Liver (tissue), 9 donors: ENCODE measurements around the gene B4GALT2. TPM values are rescaled to one million over a fixed set of nuclear protein-coding genes. Genes with fewer than 3 reads are reported as not detected.

Source experiments
- DNase-seq: peaks from one replicate; pipeline ENCODE4 v3.0.0-alpha.2; 2017; ENCODE audit warnings: low spot score
- H3K27ac ChIP-seq, 2 donors: one replicate each; pipeline ENCODE4 v1.7.0; 2013; ENCODE audit warnings: inconsistent platforms in 2 of 2, low read length in 2 of 2, control low read depth in 1 of 2, low read depth in 1 of 2, mild to moderate bottlenecking in 1 of 2
- H3K27me3 ChIP-seq, 4 donors: one replicate each; pipeline versions ENCODE4 v1.6.1 to v1.7.0; 2013; ENCODE audit warnings: low read length in 3 of 4, inconsistent platforms in 1 of 4, mild to moderate bottlenecking in 1 of 4, moderate library complexity in 1 of 4; ENCODE audit not compliant: control insufficient read depth in 4 of 4, insufficient read depth in 4 of 4
- H3K36me3 ChIP-seq, 4 donors: one replicate each; pipeline versions ENCODE4 v1.6.1 to v1.7.0; 2013; ENCODE audit warnings: low read length in 3 of 4, mild to moderate bottlenecking in 3 of 4, low read depth in 1 of 4, moderate library complexity in 1 of 4; ENCODE audit not compliant: control insufficient read depth in 4 of 4, insufficient read depth in 3 of 4
- H3K4me1 ChIP-seq, 4 donors: one replicate each; pipeline versions ENCODE4 v1.6.1 to v1.7.0; 2013; ENCODE audit warnings: low read length in 3 of 4, mild to moderate bottlenecking in 3 of 4, moderate library complexity in 1 of 4; ENCODE audit not compliant: control insufficient read depth in 4 of 4, insufficient read depth in 4 of 4
- H3K4me3 ChIP-seq, 3 donors: one replicate each; pipeline versions ENCODE4 v1.6.1 to v1.7.0; 2013; ENCODE audit warnings: low read length in 3 of 3, control low read depth in 1 of 3, low read depth in 1 of 3, mild to moderate bottlenecking in 1 of 3
- H3K9ac ChIP-seq, 2 donors: one replicate each; pipeline ENCODE4 v1.7.0; 2013; ENCODE audit warnings: low read length in 2 of 2, mild to moderate bottlenecking in 2 of 2, moderate library complexity in 2 of 2, control low read depth in 1 of 2, low read depth in 1 of 2
- H3K9me3 ChIP-seq, 4 donors: one replicate each; pipeline versions ENCODE4 v1.6.1 to v1.7.0; 2013; ENCODE audit warnings: low read length in 3 of 4; ENCODE audit not compliant: control insufficient read depth in 4 of 4
- EGR1 ChIP-seq, 2 donors: IDR thresholded peaks; 2 replicates each; pipeline ENCODE4 v1.6.1; 2016 to 2018; ENCODE audit warnings: antibody characterized with exemption in 2 of 2, low read depth in 2 of 2
- FOXA1 ChIP-seq: IDR thresholded peaks from 2 replicates; pipeline ENCODE4 v1.6.1; 2016; ENCODE audit warnings: antibody characterized with exemption
- GABPA ChIP-seq, 2 donors: IDR thresholded peaks in 1 of 2; conservative IDR thresholded peaks in 1 of 2; 2 replicates each; pipeline ENCODE4 v1.6.1; 2016; ENCODE audit warnings: antibody characterized with exemption in 2 of 2, mild to moderate bottlenecking in 1 of 2, moderate library complexity in 1 of 2
- HNF4G ChIP-seq: IDR thresholded peaks from 2 replicates; pipeline ENCODE4 v1.6.1; 2016; ENCODE audit warnings: antibody characterized with exemption
- RAD21 ChIP-seq, 2 donors: IDR thresholded peaks; 2 replicates each; pipeline ENCODE4 v1.6.1; 2016; ENCODE audit warnings: antibody characterized with exemption in 2 of 2, mild to moderate bottlenecking in 2 of 2
- SP1 ChIP-seq: IDR thresholded peaks from 2 replicates; pipeline ENCODE4 v1.6.1; 2018; ENCODE audit warnings: antibody characterized with exemption, mild to moderate bottlenecking
- TAF1 ChIP-seq: conservative IDR thresholded peaks from 2 replicates; pipeline ENCODE4 v1.6.1; 2016; ENCODE audit warnings: antibody characterized with exemption, mild to moderate bottlenecking
- WGBS: extraction: QIAGEN DNeasy Blood & Tissue Kit; methylation state at CpG from one replicate; pipeline ENCODE4 v1.1.7; 2013; 5-methylcytosine and 5-hydroxymethylcytosine counted together
- polyA plus RNA-seq, 2 donors: library from polyadenylated mRNA; stranded (reverse) in 1 of 2; unstranded in 1 of 2; fragments of 200-250 nt in 1 of 2; fragments of >200 nt in 1 of 2; fragmentation: Nextera tagmentation in 1 of 2; extraction: Ambion mirVana in 1 of 2; gene quantifications; one replicate each; pipeline versions ENCODE4 v1.2.1 to v1.2.3, GENCODE V29; 2013 to 2015
- total RNA-seq, 2 donors: library from RNA; depleted of rRNA; stranded (reverse); fragments of >200 nt; gene quantifications; one replicate each; pipeline ENCODE4 v1.2.3, GENCODE V29; 2014
- TF ChIP-seq, protein P1 (sequence below): fragments of 150-350 bp; IDR thresholded peaks from 2 replicates; pipeline ENCODE4 v1.5.1; 2017; ENCODE audit warnings: improper control_type of control experiment, low read depth, low read length; ENCODE audit not compliant: missing input control
- TF ChIP-seq, protein P2 (sequence below): IDR thresholded peaks from 2 replicates; pipeline ENCODE4 v1.6.1; 2016; ENCODE audit warnings: antibody characterized with exemption, mild to moderate bottlenecking
- TF ChIP-seq, protein P3 (sequence below): IDR thresholded peaks from 2 replicates; pipeline ENCODE4 v1.6.1; 2016; ENCODE audit warnings: antibody characterized with exemption
- TF ChIP-seq, protein P4 (sequence below): IDR thresholded peaks from 2 replicates; pipeline ENCODE4 v1.6.1; 2016; ENCODE audit warnings: antibody characterized with exemption
- donor health status: healthy.
- donor health status: healthy.
- donor health status: healthy.
- donor health status: healthy.
- donor health status: healthy.

B4GALT2 gene
- total and polyA plus RNA-seq, 4 donors = 2.9 to 31.5 (median 16.1) TPM

GRCh38 chr1:44024031-44024902 is 45.3 kb downstream of the B4GALT2 start:
- no peaks in the 10 kb centered on the region for H3K36me3 ChIP-seq
- H3K9me3 ChIP-seq = no peaks in the 10 kb centered on the region
- H3K9ac ChIP-seq = no peak overlapping the region
- peaks cover 0 to under 1% (median 0%) of the 10 kb centered on the region in 4 donors for H3K4me1 ChIP-seq
- TF ChIP-seq, protein P1, sequence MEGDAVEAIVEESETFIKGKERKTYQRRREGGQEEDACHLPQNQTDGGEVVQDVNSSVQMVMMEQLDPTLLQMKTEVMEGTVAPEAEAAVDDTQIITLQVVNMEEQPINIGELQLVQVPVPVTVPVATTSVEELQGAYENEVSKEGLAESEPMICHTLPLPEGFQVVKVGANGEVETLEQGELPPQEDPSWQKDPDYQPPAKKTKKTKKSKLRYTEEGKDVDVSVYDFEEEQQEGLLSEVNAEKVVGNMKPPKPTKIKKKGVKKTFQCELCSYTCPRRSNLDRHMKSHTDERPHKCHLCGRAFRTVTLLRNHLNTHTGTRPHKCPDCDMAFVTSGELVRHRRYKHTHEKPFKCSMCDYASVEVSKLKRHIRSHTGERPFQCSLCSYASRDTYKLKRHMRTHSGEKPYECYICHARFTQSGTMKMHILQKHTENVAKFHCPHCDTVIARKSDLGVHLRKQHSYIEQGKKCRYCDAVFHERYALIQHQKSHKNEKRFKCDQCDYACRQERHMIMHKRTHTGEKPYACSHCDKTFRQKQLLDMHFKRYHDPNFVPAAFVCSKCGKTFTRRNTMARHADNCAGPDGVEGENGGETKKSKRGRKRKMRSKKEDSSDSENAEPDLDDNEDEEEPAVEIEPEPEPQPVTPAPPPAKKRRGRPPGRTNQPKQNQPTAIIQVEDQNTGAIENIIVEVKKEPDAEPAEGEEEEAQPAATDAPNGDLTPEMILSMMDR = no peak
- no peak for TF ChIP-seq TAF1
- TF ChIP-seq EGR1 (IDR thresholded peaks at IDR 0.05; ENCODE audit: low read depth in 2 of 2) = no peak
- TF ChIP-seq, protein P2, sequence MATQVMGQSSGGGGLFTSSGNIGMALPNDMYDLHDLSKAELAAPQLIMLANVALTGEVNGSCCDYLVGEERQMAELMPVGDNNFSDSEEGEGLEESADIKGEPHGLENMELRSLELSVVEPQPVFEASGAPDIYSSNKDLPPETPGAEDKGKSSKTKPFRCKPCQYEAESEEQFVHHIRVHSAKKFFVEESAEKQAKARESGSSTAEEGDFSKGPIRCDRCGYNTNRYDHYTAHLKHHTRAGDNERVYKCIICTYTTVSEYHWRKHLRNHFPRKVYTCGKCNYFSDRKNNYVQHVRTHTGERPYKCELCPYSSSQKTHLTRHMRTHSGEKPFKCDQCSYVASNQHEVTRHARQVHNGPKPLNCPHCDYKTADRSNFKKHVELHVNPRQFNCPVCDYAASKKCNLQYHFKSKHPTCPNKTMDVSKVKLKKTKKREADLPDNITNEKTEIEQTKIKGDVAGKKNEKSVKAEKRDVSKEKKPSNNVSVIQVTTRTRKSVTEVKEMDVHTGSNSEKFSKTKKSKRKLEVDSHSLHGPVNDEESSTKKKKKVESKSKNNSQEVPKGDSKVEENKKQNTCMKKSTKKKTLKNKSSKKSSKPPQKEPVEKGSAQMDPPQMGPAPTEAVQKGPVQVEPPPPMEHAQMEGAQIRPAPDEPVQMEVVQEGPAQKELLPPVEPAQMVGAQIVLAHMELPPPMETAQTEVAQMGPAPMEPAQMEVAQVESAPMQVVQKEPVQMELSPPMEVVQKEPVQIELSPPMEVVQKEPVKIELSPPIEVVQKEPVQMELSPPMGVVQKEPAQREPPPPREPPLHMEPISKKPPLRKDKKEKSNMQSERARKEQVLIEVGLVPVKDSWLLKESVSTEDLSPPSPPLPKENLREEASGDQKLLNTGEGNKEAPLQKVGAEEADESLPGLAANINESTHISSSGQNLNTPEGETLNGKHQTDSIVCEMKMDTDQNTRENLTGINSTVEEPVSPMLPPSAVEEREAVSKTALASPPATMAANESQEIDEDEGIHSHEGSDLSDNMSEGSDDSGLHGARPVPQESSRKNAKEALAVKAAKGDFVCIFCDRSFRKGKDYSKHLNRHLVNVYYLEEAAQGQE = no peak
- no peak overlapping the region for H3K4me3 ChIP-seq
- 92% methylated on average over 14 of the region's 14 CpGs for WGBS
- H3K27ac ChIP-seq = no peak overlapping the region
- DNase-seq = no peak
- no peaks in the 10 kb centered on the region for H3K27me3 ChIP-seq

GRCh38 chr1:44024903-44025525 is 46.0 kb downstream of the B4GALT2 start:
- peaks cover 0 to 7% (median 4%) of the 10 kb centered on the region in 4 donors for H3K4me1 ChIP-seq
- WGBS = 89% methylated on average over 13 of the region's 13 CpGs
- no peaks in the 10 kb centered on the region for H3K36me3 ChIP-seq
- no peaks in the 10 kb centered on the region for H3K27me3 ChIP-seq
- no peak overlapping the region for H3K27ac ChIP-seq
- H3K9ac ChIP-seq = no peak overlapping the region
- no peak overlapping the region for H3K4me3 ChIP-seq
- TF ChIP-seq GABPA (IDR thresholded peaks at IDR 0.05 in 1 of 2, conservative IDR thresholded peaks at IDR 0.05 in 1 of 2) = no peak
- TF ChIP-seq EGR1 (IDR thresholded peaks at IDR 0.05; ENCODE audit: low read depth in 2 of 2) = no peak
- no peak for TF ChIP-seq SP1
- TF ChIP-seq, protein P3, sequence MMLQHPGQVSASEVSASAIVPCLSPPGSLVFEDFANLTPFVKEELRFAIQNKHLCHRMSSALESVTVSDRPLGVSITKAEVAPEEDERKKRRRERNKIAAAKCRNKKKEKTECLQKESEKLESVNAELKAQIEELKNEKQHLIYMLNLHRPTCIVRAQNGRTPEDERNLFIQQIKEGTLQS = no peak
- TF ChIP-seq HNF4G = no peak
- H3K9me3 ChIP-seq = no peaks in the 10 kb centered on the region
- no peak for DNase-seq

GRCh38 chr1:44025816-44026215 is 46.8 kb downstream of the B4GALT2 start:
- Histone ChIP-seq H3K27me3 (no peaks in the 10 kb centered on the region), H3K4me3 (no peak overlapping the region), H3K9me3 (no peaks in the 10 kb centered on the region), H3K4me1 (peaks cover 0 to 13% (median 6%) of the 10 kb centered on the region in 4 donors), H3K36me3 (no peaks in the 10 kb centered on the region), H3K27ac (no peak overlapping the region), H3K9ac (no peak overlapping the region)
- no peak for DNase-seq
- WGBS = 84% methylated on average over 3 of the region's 3 CpGs
- TF ChIP-seq GABPA (IDR thresholded peaks at IDR 0.05 in 1 of 2, conservative IDR thresholded peaks at IDR 0.05 in 1 of 2) (no peak), FOXA1 (no peak), RAD21 (IDR thresholded peaks at IDR 0.05) (no peak), SP1 (no peak)
- TF ChIP-seq, protein P2 = no peak
- TF ChIP-seq, protein P4, sequence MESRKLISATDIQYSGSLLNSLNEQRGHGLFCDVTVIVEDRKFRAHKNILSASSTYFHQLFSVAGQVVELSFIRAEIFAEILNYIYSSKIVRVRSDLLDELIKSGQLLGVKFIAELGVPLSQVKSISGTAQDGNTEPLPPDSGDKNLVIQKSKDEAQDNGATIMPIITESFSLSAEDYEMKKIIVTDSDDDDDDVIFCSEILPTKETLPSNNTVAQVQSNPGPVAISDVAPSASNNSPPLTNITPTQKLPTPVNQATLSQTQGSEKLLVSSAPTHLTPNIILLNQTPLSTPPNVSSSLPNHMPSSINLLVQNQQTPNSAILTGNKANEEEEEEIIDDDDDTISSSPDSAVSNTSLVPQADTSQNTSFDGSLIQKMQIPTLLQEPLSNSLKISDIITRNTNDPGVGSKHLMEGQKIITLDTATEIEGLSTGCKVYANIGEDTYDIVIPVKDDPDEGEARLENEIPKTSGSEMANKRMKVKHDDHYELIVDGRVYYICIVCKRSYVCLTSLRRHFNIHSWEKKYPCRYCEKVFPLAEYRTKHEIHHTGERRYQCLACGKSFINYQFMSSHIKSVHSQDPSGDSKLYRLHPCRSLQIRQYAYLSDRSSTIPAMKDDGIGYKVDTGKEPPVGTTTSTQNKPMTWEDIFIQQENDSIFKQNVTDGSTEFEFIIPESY = no peak
